Pancreas (tissue), 10 donors: ENCODE results near the gene MRPL49. TPM values are rescaled to one million over a fixed set of nuclear protein-coding genes. Genes with fewer than 3 reads are reported as not detected.

Experiments
- ATAC-seq, 4 donors: fragments of 200-7000 bp; cut with Tn5 transposase; one replicate each; pipeline versions ENCODE4 v1.8.0 to v1.9.1; 2020; ENCODE audit warnings: mild to moderate bottlenecking in 4 of 4, moderate library complexity in 4 of 4
- DNase-seq, 6 donors: peaks; one replicate each; pipeline ENCODE4 v3.0.0-alpha.2; 2020
- FAIRE-seq: peaks from 2 replicates; lab custom pipeline; 2012; peaks lifted over from hg19 to GRCh38; lab: Jason Lieb, UNC
- H3K27ac ChIP-seq, 4 donors: fragments of 200-600 bp; sonication (generic); 1 replicate in 3 of 4; 2 replicates in 1 of 4; pipeline versions ENCODE4 v1.5.0 to v1.8.0; 2020
- H3K27me3 ChIP-seq, 4 donors: fragments of 200-600 bp; one replicate each; pipeline ENCODE4 v1.8.0; 2021
- H3K36me3 ChIP-seq, 3 donors: fragments of 200-600 bp; sonication (generic) in 1 of 3; one replicate each; pipeline versions ENCODE4 v1.5.0 to v1.8.0; 2020 to 2021
- H3K4me1 ChIP-seq, 3 donors: fragments of 200-600 bp; one replicate each; pipeline ENCODE4 v1.8.0; 2021
- H3K4me3 ChIP-seq, 4 donors: fragments of 200-600 bp; sonication (generic) in 2 of 4; one replicate each; pipeline versions ENCODE4 v1.5.0 to v1.8.0; 2020 to 2021
- H3K9me3 ChIP-seq, 4 donors: fragments of 200-600 bp; one replicate each; pipeline ENCODE4 v1.8.0; 2021
- WGBS, 2 donors: extraction: QIAGEN DNeasy Blood & Tissue Kit; methylation state at CpG; one replicate each; pipeline ENCODE4 v1.1.7; 2013; 5-methylcytosine and 5-hydroxymethylcytosine counted together
- intact Hi-C, 3 donors: fragments of 100-400 bp; cut with DNase I; formaldehyde crosslinking; loops; one replicate each; pipeline versions ENCODE4 v1.11.1 to v1.14.2; 2022
- polyA plus RNA-seq, 2 donors: library from polyadenylated mRNA; stranded (reverse); fragments of 200-250 nt; gene quantifications; one replicate each; pipeline ENCODE4 v1.2.3, GENCODE V29; 2013
- total RNA-seq, 6 donors: library from RNA; stranded (reverse); fragmentation: NEBNext Ultra II Directional in 4 of 6; extraction: Animal tissue kit (Norgen Biotek cat#: 25700) in 4 of 6; gene quantifications; one replicate each; pipeline versions ENCODE4 v1.2.1 to v1.2.4, GENCODE V29; 2021 to 2023
- TF ChIP-seq, protein P1 (sequence below), 4 donors: fragments of 200-600 bp; sonication (generic) in 3 of 4; IDR thresholded peaks; one replicate each; pipeline versions ENCODE4 v1.5.0 to v1.8.0; 2021; ENCODE audit warnings: antibody characterized with exemption in 4 of 4
- donor health status: healthy with polysubstance abuse.
- donor health status: DM: no; HTN: no; CAD: no; lungs with moderate emphysema.
- donor health status: DM: no; HTN: no; CAD: no.
- donor health status: control.
- donor health status: control.
- donor health status: Bipolar disorder and iron deficiency.
- donor health status: DM: yes; HTN: yes; CAD: no.
- donor health status: DM: no; HTN: no; CAD: no.
- donor health status: DM: no; HTN: no; CAD: no.
- donor health status: DM: yes; HTN: yes; CAD: no.

The MRPL49 gene
- total and polyA plus RNA-seq, 8 donors, result 10.3 to 31.2 (median 21.4) TPM

DNA sequence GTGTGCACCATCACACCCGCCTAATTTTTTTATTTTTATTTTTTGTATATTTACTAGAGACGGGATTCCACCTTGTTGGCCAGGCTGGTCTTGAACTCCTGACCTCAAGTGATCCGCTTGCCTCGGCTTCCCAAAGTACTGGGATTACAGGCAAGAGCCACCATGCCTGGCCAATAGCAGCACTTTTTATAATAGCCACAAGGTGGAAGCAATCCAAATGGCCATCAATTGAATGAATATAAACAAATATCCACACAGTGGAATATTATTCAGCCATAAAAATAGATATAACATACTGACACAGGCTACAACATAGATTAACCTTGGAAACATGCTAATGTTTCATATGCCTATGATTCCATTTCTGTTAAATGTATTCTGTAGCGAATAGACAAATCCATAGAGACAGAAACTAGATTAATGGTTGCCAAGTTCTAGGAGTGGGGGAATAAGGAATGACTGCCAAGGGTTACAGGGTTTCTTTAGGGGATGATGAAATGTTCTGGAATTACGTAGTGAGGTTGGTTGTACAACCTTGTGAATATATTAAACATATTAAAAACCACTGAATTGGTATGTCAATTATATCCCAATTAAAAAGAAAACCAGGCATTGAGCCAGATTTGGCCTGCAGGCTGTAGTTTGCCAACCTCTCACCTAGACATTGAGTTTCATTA is 21.3 kb upstream of the MRPL49 start:
- DNase-seq, result no peak
- ATAC-seq, result no peak
- H3K9me3 ChIP-seq, result no peaks in the 10 kb centered on the region
- no peaks in the 10 kb centered on the region for H3K27me3 ChIP-seq
- no peak for FAIRE-seq
- TF ChIP-seq, protein P1, sequence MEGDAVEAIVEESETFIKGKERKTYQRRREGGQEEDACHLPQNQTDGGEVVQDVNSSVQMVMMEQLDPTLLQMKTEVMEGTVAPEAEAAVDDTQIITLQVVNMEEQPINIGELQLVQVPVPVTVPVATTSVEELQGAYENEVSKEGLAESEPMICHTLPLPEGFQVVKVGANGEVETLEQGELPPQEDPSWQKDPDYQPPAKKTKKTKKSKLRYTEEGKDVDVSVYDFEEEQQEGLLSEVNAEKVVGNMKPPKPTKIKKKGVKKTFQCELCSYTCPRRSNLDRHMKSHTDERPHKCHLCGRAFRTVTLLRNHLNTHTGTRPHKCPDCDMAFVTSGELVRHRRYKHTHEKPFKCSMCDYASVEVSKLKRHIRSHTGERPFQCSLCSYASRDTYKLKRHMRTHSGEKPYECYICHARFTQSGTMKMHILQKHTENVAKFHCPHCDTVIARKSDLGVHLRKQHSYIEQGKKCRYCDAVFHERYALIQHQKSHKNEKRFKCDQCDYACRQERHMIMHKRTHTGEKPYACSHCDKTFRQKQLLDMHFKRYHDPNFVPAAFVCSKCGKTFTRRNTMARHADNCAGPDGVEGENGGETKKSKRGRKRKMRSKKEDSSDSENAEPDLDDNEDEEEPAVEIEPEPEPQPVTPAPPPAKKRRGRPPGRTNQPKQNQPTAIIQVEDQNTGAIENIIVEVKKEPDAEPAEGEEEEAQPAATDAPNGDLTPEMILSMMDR (IDR thresholded peaks at IDR 0.05), result no peak
- H3K36me3 ChIP-seq, result peaks cover 0 to 9% (median 0%) of the 10 kb centered on the region in 3 donors
- H3K4me1 ChIP-seq, result peaks cover 44 to 51% (median 47%) of the 10 kb centered on the region in 3 donors
- intact Hi-C loops, result loop anchor here in 1 of 3 donors (10.0 kb wide), 1 partner anchor 246 kb away; no protein-coding TSS in a partner anchor
- 74 to 76% methylated on average over 6 of the region's 6 CpGs for WGBS, 2 donors
- peak overlapping the region in 2 of 4 donors; percentile 39 to 74 for H3K27ac ChIP-seq
- no peak overlapping the region for H3K4me3 ChIP-seq

DNA sequence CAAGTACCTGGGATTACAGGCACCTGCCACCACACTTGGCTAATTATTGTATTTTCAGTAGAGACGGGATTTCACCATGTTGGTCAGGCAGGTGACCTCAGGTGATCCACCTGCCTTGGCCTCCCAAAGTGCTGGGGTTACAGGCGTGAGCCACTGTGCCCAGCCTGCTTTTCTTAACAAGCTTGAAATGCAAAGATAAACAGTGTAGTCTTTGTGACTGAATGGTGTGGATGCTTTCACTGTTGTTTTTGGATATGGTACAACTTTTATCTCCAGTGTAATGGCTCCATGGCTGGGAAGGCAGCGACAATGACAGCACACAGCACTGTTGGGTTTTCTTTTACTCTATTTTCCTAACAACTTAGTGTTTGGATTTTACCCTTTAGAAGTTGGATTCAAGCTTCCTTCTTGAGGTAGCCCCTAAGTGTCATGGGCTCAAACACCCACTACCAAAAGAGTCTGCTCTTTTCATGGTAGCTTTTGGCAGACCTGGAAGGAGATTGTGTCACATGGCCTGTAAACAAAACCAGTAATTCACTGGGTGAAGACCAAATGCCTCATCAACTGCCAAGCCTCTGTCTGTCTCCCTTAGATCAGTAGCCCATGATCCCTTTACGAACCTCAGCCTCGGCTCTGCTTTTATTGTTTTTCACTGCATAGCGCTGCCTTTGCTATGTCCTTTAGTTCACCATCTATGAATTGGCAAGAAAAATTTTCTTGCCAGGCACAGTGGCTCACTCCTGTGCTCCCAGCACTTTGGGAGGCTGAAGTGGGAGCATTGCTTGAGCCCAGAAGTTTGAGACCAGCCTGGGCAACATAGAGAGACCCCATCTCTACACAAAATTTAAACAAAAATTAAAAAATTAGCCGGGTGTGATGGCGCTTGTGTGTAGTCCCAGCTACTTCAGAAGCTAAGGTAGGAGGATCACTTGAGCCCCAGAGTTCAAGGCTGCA is 19.7 kb upstream of the MRPL49 start:
- peak overlapping the region in 2 of 4 donors; percentile 28 to 74 for H3K27ac ChIP-seq
- WGBS, 2 donors, result 58 to 60% methylated on average over 8 of the region's 8 CpGs
- H3K9me3 ChIP-seq, result no peaks in the 10 kb centered on the region
- TF ChIP-seq, protein P1 (IDR thresholded peaks at IDR 0.05), result no peak
- intact Hi-C loops, result loop anchor here in 1 of 3 donors (10.0 kb wide), 1 partner anchor 248 kb away; no protein-coding TSS in a partner anchor
- peaks cover 41 to 47% (median 45%) of the 10 kb centered on the region in 3 donors for H3K4me1 ChIP-seq
- no peak overlapping the region for H3K4me3 ChIP-seq
- ATAC-seq (peak; percentile 67 to 78 (median 72)), DNase-seq (peak in 1 of 6 donors; percentile 53), FAIRE-seq (no peak)
- H3K27me3 ChIP-seq, result no peaks in the 10 kb centered on the region
- H3K36me3 ChIP-seq, result peaks cover 0 to 9% (median 0%) of the 10 kb centered on the region in 3 donors

DNA sequence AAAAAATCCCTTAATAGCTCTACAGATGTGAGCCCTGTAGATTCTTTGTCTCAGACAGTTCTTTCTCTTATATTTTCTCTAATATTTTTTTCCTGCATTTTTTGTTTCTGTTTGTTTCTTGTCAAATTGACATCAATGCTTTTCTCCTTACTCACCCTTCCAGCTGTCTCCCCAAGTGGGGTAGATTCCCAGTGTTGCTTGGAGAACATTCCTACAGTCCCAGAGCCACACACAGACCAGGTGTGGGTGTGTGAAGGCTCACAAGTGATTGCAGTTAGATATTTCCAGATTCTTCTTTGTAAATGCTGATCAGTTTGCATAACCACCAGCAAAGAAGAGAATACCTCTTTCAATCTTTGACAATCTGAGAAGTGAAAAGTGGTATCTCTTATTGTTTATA is 18.6 kb upstream of the MRPL49 start:
- intact Hi-C loops, result loop anchor here in 1 of 3 donors (10.0 kb wide), 1 partner anchor 249 kb away; no protein-coding TSS in a partner anchor
- no peaks in the 10 kb centered on the region for H3K27me3 ChIP-seq
- peak overlapping the region in 3 of 4 donors; percentile 33 to 74 (median 35) for H3K27ac ChIP-seq
- ATAC-seq, result no peak
- FAIRE-seq, result no peak
- no peaks in the 10 kb centered on the region for H3K9me3 ChIP-seq
- peaks cover 0 to 12% (median 4%) of the 10 kb centered on the region in 3 donors for H3K36me3 ChIP-seq
- no peak for DNase-seq
- H3K4me1 ChIP-seq, result peaks cover 41 to 45% (median 43%) of the 10 kb centered on the region in 3 donors
- H3K4me3 ChIP-seq, result no peak overlapping the region
- TF ChIP-seq, protein P1 (IDR thresholded peaks at IDR 0.05), result no peak

DNA sequence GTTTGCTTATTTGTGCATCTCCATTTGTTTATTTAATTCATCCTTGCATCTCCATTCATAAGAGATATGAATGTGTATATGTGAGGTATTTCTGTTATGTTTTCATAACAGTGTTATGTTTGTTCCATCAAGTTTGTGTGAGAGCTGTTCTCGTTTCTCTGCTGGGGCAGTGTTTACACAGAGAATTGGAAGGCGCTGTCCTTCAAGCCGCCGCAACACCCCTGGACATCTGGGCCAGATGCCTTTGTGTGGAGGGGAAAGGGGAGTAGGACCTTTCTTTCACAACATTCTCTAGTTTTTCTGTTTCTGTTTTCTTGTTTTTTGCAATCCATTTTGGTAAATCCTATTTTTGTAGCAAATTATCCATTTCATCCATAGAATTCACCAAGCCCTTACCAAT is 17.5 kb upstream of the MRPL49 start:
- peaks cover 0 to 21% (median 7%) of the 10 kb centered on the region in 3 donors for H3K36me3 ChIP-seq
- intact Hi-C loops, result loop anchor here in 1 of 3 donors (10.0 kb wide), 1 partner anchor 250 kb away; no protein-coding TSS in a partner anchor
- ATAC-seq (peak in 2 of 4 donors; percentile 17 to 32), FAIRE-seq (no peak), DNase-seq (no peak)
- no peak overlapping the region for H3K4me3 ChIP-seq
- 15 to 21% methylated on average over 4 of the region's 4 CpGs for WGBS, 2 donors
- H3K9me3 ChIP-seq, result no peaks in the 10 kb centered on the region
- H3K27ac ChIP-seq, result peak overlapping the region in 3 of 4 donors; percentile 33 to 74 (median 35)
- TF ChIP-seq, protein P1 (IDR thresholded peaks at IDR 0.05), result no peak
- H3K4me1 ChIP-seq, result peaks cover 41 to 45% (median 42%) of the 10 kb centered on the region in 3 donors
- no peaks in the 10 kb centered on the region for H3K27me3 ChIP-seq
